Stimulated activated CD4-positive, alpha-beta T cell treated with anti-CD3 and anti-CD28 coated beads, Interleukin-12 subunit alpha, Interleukin-12 subunit beta, amount 100 ng/mL, for 24 hours (primary cell): ENCODE results near the gene CSMD2.
A peak's percentile ranks its signal among the peaks of the same experiment; 100 is the strongest.

Experiments
- DNase-seq, 2 experiments: peaks; one replicate each; pipeline ENCODE4 v3.0.0-alpha.2; 2020; ENCODE audit warnings: low read depth in 2 of 2

CSMD2 gene

DNA sequence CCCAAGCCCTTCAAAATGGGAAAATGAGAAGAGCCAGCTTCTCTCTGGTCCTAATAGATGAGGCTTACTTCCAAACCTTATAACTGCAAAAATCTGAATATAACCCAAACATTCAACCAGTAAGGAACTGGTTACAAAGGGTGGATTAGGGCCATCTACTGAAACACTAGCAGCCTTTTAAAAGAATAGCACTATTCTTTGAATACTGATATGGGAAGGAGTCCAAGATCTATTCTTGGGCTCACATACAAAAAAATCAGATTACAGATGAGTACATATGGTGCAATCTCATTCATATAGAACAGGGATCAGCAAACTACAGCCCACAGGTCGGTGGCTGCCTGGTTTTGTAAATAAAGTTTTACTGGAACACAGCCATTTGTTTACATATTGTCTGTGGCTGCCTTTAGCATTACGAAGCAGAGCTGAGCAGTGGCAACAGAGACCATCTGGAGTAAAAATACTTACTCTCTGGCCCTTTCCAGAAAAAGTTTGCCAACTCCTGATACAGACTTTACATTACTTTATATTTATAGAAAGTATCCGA, 524.8 kb downstream of the CSMD2 start:
- no peak for DNase-seq

DNA sequence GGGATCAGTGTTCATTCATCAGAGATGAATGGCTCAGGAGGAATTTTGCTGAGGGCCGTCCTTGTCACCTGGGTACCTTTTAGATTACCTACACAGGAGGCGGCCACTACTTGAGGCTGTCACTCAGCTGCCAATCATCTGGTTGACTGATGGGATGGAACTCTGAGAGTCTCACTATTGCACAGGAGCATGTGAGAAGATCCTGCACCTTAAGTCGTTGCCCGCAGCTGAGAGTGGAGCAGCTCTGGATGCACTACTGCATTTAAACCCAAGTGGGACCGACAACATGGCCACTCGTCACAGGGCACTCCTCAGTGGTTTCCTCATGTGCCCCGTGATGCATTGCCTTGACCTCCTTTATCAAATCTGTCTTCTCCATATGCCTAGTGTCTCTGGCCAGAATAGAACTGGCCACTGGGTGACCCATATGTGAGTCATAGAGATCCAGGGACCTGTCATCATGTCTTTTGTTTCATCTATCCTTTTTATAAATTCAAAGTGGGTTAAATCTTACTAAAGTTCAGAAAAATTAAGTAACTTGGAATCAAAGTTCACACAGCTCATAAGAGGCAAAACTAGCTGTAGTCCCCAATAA, 527.1 kb downstream of the CSMD2 start:
- DNase-seq: no peak

DNA sequence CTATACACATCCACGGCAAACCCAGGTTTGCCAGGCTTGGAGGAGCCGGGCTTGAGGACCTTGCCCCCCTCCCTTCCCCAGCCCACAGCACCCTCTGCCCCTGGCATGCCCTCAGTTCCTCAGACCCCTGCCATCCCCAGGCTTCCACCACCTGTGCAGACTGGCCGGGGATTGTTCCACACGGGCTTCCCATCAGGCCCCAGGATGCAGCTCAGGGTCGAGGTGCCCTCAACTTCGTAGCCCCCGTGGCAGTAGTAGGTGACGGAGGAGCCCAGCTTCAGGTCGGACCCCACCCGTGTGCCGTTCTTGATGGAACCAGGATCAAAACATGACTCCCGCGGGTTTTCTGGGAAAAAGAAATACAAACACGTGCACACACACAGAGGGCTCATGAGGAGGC, 528.8 kb downstream of the CSMD2 start:
- no peak for DNase-seq

DNA sequence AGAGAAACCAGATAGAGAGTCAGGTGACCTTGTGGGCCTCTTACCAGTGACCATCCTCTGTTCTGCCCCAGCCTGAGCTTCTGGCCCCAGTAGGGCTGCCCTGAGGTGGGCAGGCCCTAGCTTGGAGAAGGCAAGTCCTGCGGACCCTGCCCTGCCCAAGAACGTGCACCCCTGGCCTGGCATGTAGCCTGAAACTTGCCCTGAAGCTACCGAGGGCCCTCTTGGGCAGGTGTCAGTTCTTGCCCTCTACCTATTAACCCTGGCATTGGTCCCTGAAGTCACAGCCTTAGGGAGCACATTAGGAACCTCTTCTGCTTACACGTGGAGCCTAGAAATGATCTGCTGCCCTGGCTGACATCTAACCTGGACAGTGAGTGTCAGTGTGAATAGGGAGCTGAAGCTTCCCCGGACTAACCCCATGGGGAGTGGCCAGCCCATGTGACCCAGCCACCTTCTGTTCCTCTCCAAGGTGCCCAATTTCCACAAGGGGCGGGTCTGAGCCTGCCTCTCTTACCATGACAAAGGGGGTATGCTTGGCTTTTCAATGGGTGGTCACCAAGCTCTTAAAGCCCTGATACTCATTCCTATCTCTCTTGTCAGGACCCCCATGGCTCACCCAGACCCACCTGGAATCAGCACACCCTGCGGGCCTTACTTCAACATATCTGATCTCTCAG, 529.6 kb downstream of the CSMD2 start:
- no peak for DNase-seq

DNA sequence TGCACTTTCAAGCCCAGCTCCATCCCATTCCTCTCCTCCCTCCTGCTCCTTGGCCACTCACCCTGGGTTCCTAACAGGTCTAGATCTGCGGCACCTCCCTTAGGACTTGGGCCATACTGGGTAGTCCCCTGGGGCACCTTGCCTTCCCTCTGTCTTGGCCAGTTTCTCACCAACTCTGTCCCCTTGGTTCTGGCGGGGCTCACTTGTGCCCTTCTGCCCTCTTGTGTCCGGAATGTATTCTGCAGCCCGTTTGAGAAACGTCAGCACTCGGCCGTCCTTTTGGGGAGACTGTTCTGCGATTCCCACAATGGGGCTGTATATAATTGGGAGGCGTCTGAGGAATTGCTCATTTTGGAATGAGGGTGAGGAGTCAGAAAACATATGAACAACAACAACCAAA, 530.2 kb downstream of the CSMD2 start:
- DNase-seq: peak in 1 of 2 experiments; percentile 12

DNA sequence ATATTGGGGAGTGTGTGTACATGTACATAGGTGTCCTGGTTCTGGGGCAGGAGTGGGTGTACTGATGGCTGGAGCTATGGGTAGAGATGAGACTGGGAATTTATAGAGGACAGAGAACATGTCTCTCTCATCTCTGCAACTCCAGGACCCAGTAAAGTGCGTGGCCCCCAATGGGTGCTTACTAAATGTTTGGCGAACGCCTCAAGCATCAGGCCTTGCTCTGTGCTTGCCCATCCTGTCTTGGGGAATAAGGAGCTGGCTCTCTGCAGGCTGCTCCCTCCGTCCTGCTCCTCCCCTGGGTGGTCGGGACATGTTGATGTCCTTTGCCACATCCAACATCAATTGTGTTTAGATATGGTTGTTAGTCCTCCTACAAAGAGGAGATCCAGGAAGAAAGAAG, 530.9 kb downstream of the CSMD2 start:
- no peak for DNase-seq

DNA sequence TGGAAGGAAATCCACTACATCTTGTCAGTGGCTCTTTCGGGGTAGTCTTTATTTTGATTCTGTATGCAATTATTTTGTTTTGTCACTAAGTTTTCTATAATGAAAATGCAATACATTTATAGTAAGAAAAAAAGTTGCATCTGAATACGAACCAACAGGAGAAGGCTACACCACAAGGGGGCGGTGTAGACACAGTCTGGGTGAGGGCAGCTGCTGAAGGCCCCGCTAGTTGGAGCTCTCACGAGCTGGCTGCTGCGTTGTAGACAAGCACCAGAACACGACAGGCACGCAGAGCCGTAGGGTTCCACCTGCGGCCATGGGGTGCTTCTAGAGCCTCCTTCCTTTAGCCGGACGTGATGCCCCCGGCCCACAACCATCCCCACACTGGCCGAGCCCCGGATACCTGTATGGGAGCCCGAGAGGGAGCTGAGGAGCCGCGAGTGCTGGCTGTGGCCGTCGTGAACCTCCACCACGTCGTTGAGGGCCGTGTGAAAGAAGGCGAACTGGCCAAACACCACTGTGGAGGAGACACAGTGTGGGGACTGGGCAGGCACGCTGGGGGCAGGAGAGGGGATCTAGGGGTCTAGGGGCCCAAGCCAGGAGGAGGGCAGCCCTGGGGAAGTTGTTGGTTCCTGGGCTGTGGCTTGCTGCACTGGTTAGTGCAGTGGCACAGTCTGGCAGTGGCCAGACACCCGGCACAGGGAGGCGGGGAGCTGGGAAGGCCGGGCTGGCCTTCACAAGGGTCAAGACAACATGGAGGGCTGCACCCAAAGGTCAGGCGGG, 531.8 kb downstream of the CSMD2 start:
- peak; percentile 71 to 90 for DNase-seq

DNA sequence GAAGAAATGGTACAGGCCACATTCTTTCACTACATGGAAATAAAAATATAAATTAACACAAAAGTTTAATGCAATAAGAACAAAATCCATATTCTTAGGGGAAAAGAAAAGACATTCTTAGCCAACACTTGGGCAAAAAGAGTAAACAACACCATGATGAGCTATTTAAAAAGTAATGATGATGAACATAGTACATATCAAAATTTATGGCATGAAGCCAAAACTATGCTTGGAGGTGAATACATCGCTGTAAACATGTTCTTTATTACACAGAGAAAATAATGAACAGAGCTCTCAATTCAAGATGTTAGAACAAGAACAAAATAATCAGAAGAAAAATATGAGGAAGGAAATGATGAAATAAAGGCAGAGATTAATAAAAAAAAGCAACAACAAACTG, 534.3 kb downstream of the CSMD2 start:
- no peak for DNase-seq

DNA sequence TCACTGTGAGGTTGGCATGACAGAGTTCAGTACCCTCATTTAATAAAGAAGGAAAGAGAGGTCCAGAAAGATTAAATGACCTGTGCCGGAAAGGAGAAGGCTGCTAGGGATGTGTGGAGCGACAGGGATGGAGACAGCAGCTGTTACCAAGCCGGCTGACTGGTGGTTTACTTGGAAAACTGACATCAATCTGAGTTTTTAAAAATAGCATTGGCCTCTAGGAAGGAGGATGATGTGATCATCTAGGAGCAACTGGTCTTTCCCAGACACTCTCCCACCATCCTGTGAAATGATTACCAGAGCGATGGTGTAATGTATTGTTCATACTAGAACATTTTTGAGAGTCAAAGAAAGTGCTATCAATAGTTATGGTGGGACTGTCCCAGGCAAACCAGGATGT, 538.2 kb downstream of the CSMD2 start:
- DNase-seq: no peak

DNA sequence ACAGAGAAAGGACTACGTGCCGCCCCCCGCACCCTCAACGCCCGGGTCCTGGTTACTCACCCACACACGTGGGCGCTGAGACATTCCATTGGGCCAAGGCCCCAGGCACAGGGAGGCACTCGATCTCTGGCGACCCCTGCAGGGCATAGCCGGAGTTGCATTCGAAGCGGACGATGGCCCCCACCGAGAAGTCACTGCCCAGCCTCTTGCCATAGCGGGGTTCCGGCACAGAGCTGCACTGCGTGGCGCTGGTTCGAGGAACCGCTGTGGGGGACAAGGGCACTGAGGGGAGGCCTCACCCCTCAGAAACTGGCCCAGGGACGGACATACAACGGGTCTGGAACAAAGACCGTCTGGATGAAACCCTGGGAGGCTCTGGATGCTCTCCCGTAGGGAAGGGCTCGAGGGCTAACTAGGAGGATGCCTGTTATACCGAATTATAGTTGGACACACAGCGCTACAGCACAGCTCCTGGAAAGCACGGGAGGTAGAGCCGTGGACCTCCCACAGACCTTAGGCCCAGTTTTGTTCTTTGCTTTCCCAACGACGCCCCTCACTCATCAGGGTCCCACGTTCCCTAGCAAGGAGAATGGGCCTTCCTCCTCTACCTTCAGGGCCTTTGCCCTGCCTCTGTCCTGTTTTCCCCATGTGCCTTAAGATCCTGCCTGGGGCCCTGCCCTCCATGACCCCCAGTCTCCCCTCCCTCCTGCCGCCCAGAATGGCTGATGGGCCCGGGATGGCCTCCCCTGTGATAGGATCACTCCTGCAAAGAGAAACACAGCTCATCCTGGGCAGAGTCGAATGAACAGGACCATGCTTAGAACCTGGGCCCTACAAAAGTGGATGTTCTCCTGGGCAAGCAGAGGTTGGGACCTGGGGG, 539.8 kb downstream of the CSMD2 start:
- DNase-seq: peak in 1 of 2 experiments; percentile 8

DNA sequence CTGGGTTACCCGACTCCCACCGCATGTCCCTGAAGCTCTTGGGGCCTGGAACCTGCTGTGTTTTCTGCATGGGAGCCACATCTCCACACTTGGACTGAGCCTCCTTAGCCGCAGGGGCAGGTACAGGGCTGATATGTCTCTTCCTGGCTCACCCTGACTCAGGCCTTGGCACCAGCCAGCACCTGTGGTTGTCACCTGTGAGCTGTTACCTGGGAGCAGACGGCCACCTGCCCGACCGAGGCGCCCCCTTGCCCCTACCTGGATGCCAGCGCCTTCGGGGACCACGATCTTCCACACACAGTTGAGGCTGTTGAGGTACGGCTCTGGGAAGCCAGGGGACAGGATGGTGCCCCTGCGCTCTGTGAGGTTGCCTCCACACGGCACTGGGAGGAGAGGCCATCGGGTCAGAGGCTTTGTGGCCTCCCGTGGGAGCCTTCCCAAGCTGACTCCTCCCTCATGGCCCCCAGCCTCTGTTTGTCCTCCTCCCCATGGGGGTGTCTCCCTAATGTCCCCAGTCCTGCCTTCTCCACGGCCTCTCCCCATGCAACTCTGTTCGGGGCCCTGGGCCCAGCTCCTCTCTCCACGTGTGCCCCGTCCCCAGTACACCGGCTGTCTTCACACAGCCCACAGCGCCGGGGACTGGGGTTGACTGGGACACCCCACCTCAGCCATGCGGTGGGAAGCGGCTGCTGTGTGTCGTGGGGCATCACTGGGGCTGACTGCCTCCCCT, 540.6 kb downstream of the CSMD2 start:
- no peak for DNase-seq

DNA sequence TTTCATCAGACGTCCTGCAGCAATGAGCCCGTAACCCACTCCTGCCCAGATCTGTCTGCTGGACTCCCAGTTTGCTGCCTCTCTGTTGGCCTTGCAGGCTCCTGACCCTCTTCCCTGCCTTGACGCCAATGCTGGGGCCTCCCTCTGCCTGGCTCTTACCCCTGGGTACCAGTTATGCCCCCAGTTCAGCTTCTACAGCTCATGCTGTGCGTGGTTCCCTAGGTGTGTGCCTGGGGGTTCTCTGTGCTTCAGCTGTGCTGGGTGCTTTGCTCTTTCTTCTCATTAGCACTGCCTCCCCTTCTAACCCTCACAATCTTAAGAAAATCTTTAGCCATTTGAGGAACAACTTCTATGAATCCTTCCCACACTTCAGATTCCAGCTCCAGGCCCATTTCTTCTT, 541.2 kb downstream of the CSMD2 start:
- no peak for DNase-seq

DNA sequence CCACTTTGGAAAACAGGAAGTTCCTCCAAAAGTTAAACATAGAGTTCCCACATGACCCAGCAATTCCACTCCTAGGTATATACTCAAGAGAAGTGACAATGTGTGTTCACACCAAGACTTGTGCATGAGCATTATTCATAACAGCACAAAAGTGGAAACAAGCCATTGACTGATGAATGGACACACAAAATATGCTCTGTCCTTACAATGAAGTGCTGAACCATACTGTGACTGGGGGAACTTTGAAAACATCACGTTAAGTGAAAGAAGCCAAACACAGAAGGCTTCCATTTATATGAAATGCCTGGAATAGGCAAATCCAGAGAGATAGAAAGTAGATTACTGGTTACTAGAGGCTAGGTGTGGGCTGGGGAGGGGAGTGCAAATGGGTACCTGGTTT, 542.3 kb downstream of the CSMD2 start:
- DNase-seq: no peak

DNA sequence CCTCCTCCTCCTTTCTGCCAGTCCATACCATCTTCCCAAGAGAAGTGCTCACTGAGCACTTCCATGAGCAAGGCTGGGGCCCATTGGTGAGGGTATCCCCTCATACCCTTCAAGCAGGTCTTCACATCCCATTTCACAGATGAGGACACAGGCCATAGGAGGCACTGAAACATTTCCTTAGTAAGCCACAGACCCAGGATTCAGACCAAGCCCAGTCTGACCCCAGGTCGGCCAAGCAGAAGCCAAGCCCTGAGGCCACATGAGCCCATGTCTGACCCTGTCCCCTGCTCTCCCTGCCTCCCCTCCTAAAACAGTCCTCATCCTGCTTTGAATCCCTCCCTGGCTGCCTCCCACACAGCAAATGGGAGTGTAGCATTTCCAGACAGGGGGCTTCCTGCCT, 546.4 kb downstream of the CSMD2 start:
- DNase-seq: no peak

DNA sequence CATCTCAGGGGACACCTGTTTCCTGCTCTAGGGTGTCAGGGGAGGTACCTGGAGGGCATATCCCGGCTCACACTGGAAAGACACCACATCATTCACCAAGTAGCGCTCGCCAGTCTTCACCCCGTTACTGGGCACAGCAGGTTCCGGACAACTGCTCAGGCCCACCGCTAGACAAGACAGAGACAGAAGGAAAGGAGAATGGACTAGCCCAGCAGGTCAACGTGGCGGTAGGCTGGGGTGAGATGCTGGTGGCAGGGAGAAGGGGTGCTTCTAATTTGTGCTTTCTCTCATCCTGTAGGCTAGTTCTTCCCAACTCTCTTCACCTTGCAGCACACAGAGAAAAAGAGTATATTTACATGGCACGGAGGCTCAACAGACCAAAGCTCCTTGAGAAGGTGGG, 547.6 kb downstream of the CSMD2 start:
- DNase-seq: no peak

DNA sequence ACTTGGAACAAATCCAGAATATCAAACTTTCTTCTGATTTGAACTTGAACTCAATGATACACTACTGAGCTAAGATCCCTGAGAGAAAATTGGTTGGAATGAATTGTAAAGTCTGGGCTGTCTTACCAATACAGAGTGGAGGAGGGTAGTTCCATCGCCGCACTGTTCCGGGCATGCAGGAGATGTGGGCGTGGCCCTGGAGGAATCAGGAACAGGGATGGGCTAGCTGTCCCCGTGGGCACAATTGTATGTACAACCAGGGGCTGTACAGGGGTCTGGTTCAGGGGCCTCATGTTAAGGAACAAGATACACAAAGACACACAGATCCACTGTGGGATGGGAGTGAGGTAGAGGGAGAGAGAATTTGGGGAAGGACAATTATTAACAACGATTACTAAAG, 548.2 kb downstream of the CSMD2 start:
- DNase-seq: no peak

DNA sequence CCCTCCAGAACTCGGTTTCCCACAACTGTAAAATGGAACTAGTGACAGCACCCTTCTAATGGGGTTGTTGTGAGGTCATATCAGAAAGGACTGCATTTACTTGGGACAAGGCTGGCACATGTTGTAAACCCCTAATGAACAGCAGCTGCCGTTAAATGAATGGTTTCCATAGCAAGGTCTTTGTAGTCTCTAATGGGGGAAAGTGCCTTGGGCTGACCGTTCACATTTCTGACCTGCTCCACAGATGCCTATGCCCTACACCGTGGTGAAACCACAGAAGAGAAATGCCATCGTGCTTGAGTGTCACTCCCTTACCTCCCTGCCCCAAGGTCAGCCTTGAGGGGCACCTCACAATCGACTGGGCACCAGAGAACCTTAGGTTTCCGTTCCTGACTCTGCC, 549.5 kb downstream of the CSMD2 start:
- no peak for DNase-seq

DNA sequence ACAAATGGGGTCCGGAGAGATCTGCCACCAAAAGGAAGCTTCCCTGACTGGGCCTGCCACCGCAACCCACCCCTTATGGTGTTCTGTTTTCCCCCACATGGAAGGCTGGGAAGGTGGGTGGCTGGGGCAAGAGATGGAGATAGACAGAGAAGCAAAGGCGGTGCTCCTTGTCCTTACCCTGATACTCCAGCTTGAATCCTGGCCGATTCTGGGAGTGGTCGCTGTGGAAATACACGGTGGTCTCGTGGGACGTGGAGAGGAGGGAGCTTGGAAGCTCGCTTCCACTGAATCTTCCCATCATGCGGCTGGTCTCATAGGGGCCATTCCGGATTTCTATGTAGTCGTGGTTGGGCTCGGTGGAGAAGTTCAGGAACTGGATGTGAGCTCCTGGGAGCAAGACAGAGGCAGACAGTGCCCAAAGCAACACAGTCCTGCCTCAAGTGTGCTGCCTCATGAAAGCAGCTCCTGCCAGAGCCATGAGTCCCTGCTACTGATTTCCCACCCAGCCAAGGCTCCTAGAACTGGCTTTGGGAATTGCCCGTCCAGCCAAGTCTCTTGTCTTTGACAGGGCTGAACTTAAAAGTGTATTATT, 554.1 kb downstream of the CSMD2 start:
- DNase-seq: no peak

DNA sequence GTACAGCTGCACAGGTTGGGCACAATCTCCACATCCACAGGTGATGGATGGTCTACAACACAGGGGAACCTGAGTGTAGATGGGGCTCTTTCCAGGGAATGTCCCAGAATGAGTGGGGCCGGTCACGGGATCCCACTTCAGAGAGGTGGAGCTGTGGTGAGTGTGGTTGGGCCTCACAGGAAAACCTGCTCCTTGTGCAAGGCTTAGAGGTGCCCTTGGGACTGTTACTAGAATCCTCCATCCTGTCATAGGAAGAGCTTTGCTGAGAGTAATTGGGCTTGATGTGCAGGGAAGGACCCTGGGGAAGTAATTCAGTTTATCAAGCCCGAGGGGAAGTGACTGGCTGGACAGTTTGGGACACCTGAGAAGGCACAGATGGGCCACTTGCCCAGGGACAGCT, 554.6 kb downstream of the CSMD2 start:
- no peak for DNase-seq

DNA sequence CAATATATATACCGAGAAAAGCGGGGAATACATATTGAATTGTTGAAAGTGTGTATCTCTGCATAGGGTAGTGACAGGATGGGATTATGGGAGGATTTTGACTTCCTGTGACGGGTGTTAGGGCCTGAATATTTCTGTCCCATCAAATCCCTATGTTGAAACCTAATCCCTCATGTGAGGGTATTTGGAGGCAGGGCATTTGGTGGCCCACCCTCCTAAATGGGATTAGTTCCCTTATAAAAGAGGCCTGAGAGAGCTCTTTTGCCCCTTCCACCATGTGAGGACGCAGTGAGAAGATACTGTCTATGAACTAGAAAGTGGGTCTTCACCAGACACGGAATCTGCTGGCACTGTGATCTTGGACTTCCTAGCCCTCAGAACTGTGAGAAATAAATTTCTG, 555.3 kb downstream of the CSMD2 start:
- no peak for DNase-seq
